ENCODE results near the gene LAMP1. TPM values are rescaled to one million over a fixed set of nuclear protein-coding genes. Genes with fewer than 3 reads are reported as not detected.
"Not testable (repeated sequence)": the region's sequence is repeated elsewhere in the genome, so short reads cannot be mapped to it uniquely, and the experiment has no call there.

The LAMP1 gene
- total RNA-seq, 2 experiments from 2014 or later = 81.1 TPM

- Mint-ChIP-seq H3K4me1 (ENCODE audit: low read depth) (no peaks in the 10 kb centered on the region), H3K9me3 (ENCODE audit: insufficient read depth) (no peaks in the 10 kb centered on the region), H3K4me3 (peak overlapping the region; percentile 13), H3K27ac (no peak overlapping the region), H3K36me3 (ENCODE audit: low read depth) (no peaks in the 10 kb centered on the region), H3K27me3 (ENCODE audit: low read depth) (peaks cover 14% of the 10 kb centered on the region)
- ChIA-PET POLR2A (no interaction called here), CTCF (no interaction called here)
- no peak for DNase-seq
- no peak for ATAC-seq
These were observed 68.5 kb downstream of the LAMP1 start for GRCh38 chr13:113365583-113365970.

- H3K4me3 Mint-ChIP-seq = no peak overlapping the region
- H3K9me3 Mint-ChIP-seq (ENCODE audit: insufficient read depth) = no peaks in the 10 kb centered on the region
- DNase-seq (no peak), ATAC-seq (no peak)
- H3K36me3 Mint-ChIP-seq (ENCODE audit: low read depth) = no peaks in the 10 kb centered on the region
- no peaks in the 10 kb centered on the region for H3K4me1 Mint-ChIP-seq (ENCODE audit: low read depth)
- H3K27me3 Mint-ChIP-seq (ENCODE audit: low read depth) = peaks cover 14% of the 10 kb centered on the region
- POLR2A ChIA-PET = no interaction called here
- CTCF ChIA-PET = no interaction called here
- no peak overlapping the region for H3K27ac Mint-ChIP-seq
These were observed 69.0 kb downstream of the LAMP1 start for GRCh38 chr13:113365971-113366588.

- no peaks in the 10 kb centered on the region for H3K4me1 Mint-ChIP-seq (ENCODE audit: low read depth)
- DNase-seq (no peak), ATAC-seq (no peak)
- ChIA-PET POLR2A (no interaction called here), CTCF (no interaction called here)
- H3K36me3 Mint-ChIP-seq (ENCODE audit: low read depth) = no peaks in the 10 kb centered on the region
- H3K27ac Mint-ChIP-seq = no peak overlapping the region
- no peaks in the 10 kb centered on the region for H3K9me3 Mint-ChIP-seq (ENCODE audit: insufficient read depth)
- H3K27me3 Mint-ChIP-seq (ENCODE audit: low read depth) = peaks cover 14% of the 10 kb centered on the region
- H3K4me3 Mint-ChIP-seq = no peak overlapping the region
These were observed 70.1 kb downstream of the LAMP1 start for GRCh38 chr13:113367020-113367560.

GRCh38 chr13:113367771-113368170, 70.7 kb downstream of the LAMP1 start:
- Mint-ChIP-seq H3K9me3 (ENCODE audit: insufficient read depth) (no peaks in the 10 kb centered on the region), H3K27me3 (ENCODE audit: low read depth) (peaks cover 9% of the 10 kb centered on the region), H3K4me3 (no peak overlapping the region), H3K27ac (no peak overlapping the region), H3K36me3 (ENCODE audit: low read depth) (no peaks in the 10 kb centered on the region), H3K4me1 (ENCODE audit: low read depth) (no peaks in the 10 kb centered on the region)
- DNase-seq (no peak), ATAC-seq (no peak)
- ChIA-PET POLR2A (no interaction called here), CTCF (no interaction called here)

GRCh38 chr13:113368353-113368752, 71.3 kb downstream of the LAMP1 start:
- H3K36me3 Mint-ChIP-seq (ENCODE audit: low read depth); CTCF ChIA-PET; H3K27ac Mint-ChIP-seq; POLR2A ChIA-PET; DNase-seq; ATAC-seq; H3K4me1 Mint-ChIP-seq (ENCODE audit: low read depth); H3K4me3 Mint-ChIP-seq; H3K9me3 Mint-ChIP-seq (ENCODE audit: insufficient read depth); H3K27me3 Mint-ChIP-seq (ENCODE audit: low read depth): not testable (repeated sequence)

- no peak overlapping the region for H3K27ac Mint-ChIP-seq
- ChIA-PET POLR2A (no interaction called here), CTCF (no interaction called here)
- no peaks in the 10 kb centered on the region for H3K4me1 Mint-ChIP-seq (ENCODE audit: low read depth)
- no peaks in the 10 kb centered on the region for H3K36me3 Mint-ChIP-seq (ENCODE audit: low read depth)
- peaks cover 6% of the 10 kb centered on the region for H3K27me3 Mint-ChIP-seq (ENCODE audit: low read depth)
- H3K4me3 Mint-ChIP-seq = no peak overlapping the region
- DNase-seq = no peak
- H3K9me3 Mint-ChIP-seq (ENCODE audit: insufficient read depth) = no peaks in the 10 kb centered on the region
- ATAC-seq = no peak
These were observed 72.2 kb downstream of the LAMP1 start for GRCh38 chr13:113369189-113369588.

- no peak for DNase-seq
- ChIA-PET POLR2A (no interaction called here), CTCF (no interaction called here)
- Mint-ChIP-seq H3K36me3 (ENCODE audit: low read depth) (no peaks in the 10 kb centered on the region), H3K4me1 (ENCODE audit: low read depth) (no peaks in the 10 kb centered on the region), H3K27ac (no peak overlapping the region), H3K9me3 (ENCODE audit: insufficient read depth) (no peaks in the 10 kb centered on the region), H3K4me3 (no peak overlapping the region), H3K27me3 (ENCODE audit: low read depth) (peaks cover 6% of the 10 kb centered on the region)
- ATAC-seq = no peak
These were observed 72.8 kb downstream of the LAMP1 start for GRCh38 chr13:113369881-113370280.

GRCh38 chr13:113371061-113371460, 74.0 kb downstream of the LAMP1 start:
- POLR2A ChIA-PET = no interaction called here
- no peak for DNase-seq
- no peak for ATAC-seq
- no peaks in the 10 kb centered on the region for H3K27me3 Mint-ChIP-seq (ENCODE audit: low read depth)
- no peak overlapping the region for H3K27ac Mint-ChIP-seq
- CTCF ChIA-PET = no interaction called here
- no peaks in the 10 kb centered on the region for H3K9me3 Mint-ChIP-seq (ENCODE audit: insufficient read depth)
- no peaks in the 10 kb centered on the region for H3K4me1 Mint-ChIP-seq (ENCODE audit: low read depth)
- H3K4me3 Mint-ChIP-seq = no peak overlapping the region
- no peaks in the 10 kb centered on the region for H3K36me3 Mint-ChIP-seq (ENCODE audit: low read depth)

GRCh38 chr13:113371701-113372100, 74.7 kb downstream of the LAMP1 start:
- H3K9me3 Mint-ChIP-seq (ENCODE audit: insufficient read depth); DNase-seq; H3K27me3 Mint-ChIP-seq (ENCODE audit: low read depth); CTCF ChIA-PET; H3K36me3 Mint-ChIP-seq (ENCODE audit: low read depth); H3K4me3 Mint-ChIP-seq; ATAC-seq; H3K27ac Mint-ChIP-seq; H3K4me1 Mint-ChIP-seq (ENCODE audit: low read depth); POLR2A ChIA-PET: not testable (repeated sequence)

Small RNA genes within 50 kb of the gene (microRNA-seq; reads per million reads assigned to microRNA genes)
- gene MIR8075 = not detected

Other genes with a start within 250 kb of the LAMP1 start
- gene F7, start 191.4 kb upstream of the LAMP1 start, total RNA-seq = not detected
- gene F10, start 174.4 kb upstream of the LAMP1 start, total RNA-seq = not detected
- not detected for gene PROZ, start 138.6 kb upstream of the LAMP1 start, total RNA-seq
- 10 to 100 TPM; 49.3 to 52.4 TPM for gene PCID2, start 88.6 kb upstream of the LAMP1 start, total RNA-seq
- gene CUL4A, start 87.6 kb upstream of the LAMP1 start, total RNA-seq = 10 to 100 TPM; 65.9 to 70.5 TPM
- not detected for gene GRTP1, start 66.9 kb downstream of the LAMP1 start, total RNA-seq
- under 1 TPM; 0.73 to 0.87 TPM for gene ADPRHL1, start 156.2 kb downstream of the LAMP1 start, total RNA-seq
- gene DCUN1D2, start 193.5 kb downstream of the LAMP1 start, total RNA-seq = 10 to 100 TPM; 20.1 to 20.8 TPM

Measured in activated CD8-positive, alpha-beta T cell treated with anti-CD3 and anti-CD28 coated beads, Interleukin-2, amount 10 ng/mL, durations not matched to agents 7 days and 5 days (primary cell).